DND-41 (cell line): ENCODE results near the gene OXSM.

Experiments
- ATAC-seq: fragments of 200-7000 bp; cut with Tn5 transposase; 3 replicates; pipeline ENCODE4 v1.9.1; 2021; ENCODE audit warnings: low read depth; ENCODE audit not compliant: insufficient read depth
- DNase-seq: peaks from one replicate; pipeline ENCODE4 v3.0.0-alpha.2; 2020
- H2AFZ ChIP-seq: 2 replicates; pipeline ENCODE4 v1.6.0; 2012; ENCODE audit warnings: low read depth, low read length
- H3K27ac ChIP-seq: 2 replicates; pipeline ENCODE4 v1.5.1; 2012; ENCODE audit warnings: low read length, inconsistent platforms
- H3K27me3 ChIP-seq: fragments of 200-600 bp; sonication (generic); 2 replicates; pipeline ENCODE4 v1.6.0; 2012; ENCODE audit warnings: low read length, mild to moderate bottlenecking, inconsistent platforms; ENCODE audit not compliant: insufficient read depth, poor library complexity
- H3K36me3 ChIP-seq: 2 replicates; pipeline ENCODE4 v1.5.1; 2012; ENCODE audit warnings: low read length, inconsistent platforms; ENCODE audit not compliant: insufficient read depth
- H3K4me1 ChIP-seq: 2 replicates; pipeline ENCODE4 v1.5.1; 2012; ENCODE audit warnings: mild to moderate bottlenecking, low read length; ENCODE audit not compliant: insufficient read depth
- H3K4me2 ChIP-seq: 2 replicates; pipeline ENCODE4 v1.6.0; 2012; ENCODE audit warnings: mild to moderate bottlenecking, moderate library complexity, low read length, inconsistent platforms; ENCODE audit not compliant: insufficient read depth
- H3K4me3 ChIP-seq, 2 experiments: fragments of 200-600 bp in 1 of 2; shearing (Covaris generic) in 1 of 2; 2 replicates each; pipeline ENCODE4 v1.5.1; 2012 to 2016; ENCODE audit warnings: inconsistent platforms in 2 of 2, low read length in 2 of 2, mild to moderate bottlenecking in 2 of 2, low read depth in 1 of 2, moderate library complexity in 1 of 2
- H3K79me2 ChIP-seq: 2 replicates; pipeline ENCODE4 v1.6.0; 2012; ENCODE audit warnings: low read length, inconsistent platforms; ENCODE audit not compliant: insufficient read depth
- H3K9ac ChIP-seq: 2 replicates; pipeline ENCODE4 v1.6.0; 2012; ENCODE audit warnings: low read depth, mild to moderate bottlenecking, inconsistent platforms, low read length, moderate library complexity
- H3K9me3 ChIP-seq: 2 replicates; pipeline ENCODE4 v1.5.1; 2012; ENCODE audit warnings: low read length, moderate library complexity, mild to moderate bottlenecking, inconsistent platforms; ENCODE audit not compliant: insufficient read depth, severe bottlenecking
- H4K20me1 ChIP-seq: 2 replicates; pipeline ENCODE4 v1.6.0; 2012; ENCODE audit warnings: low read length; ENCODE audit not compliant: insufficient read depth
- EZH2 ChIP-seq: IDR thresholded peaks from 3 replicates; pipeline ENCODE4 v1.6.1; 2012; ENCODE audit warnings: borderline replicate concordance, low read depth, mild to moderate bottlenecking, moderate library complexity, low read length, inconsistent platforms; ENCODE audit not compliant: severe bottlenecking
- TF ChIP-seq, protein P1 (sequence below): IDR thresholded peaks from 2 replicates; pipeline ENCODE4 v1.5.1; 2012; ENCODE audit warnings: borderline replicate concordance, low read length, moderate library complexity, mild to moderate bottlenecking; ENCODE audit not compliant: poor library complexity, severe bottlenecking; ENCODE audit errors: extremely low read depth

Gene OXSM

DNA sequence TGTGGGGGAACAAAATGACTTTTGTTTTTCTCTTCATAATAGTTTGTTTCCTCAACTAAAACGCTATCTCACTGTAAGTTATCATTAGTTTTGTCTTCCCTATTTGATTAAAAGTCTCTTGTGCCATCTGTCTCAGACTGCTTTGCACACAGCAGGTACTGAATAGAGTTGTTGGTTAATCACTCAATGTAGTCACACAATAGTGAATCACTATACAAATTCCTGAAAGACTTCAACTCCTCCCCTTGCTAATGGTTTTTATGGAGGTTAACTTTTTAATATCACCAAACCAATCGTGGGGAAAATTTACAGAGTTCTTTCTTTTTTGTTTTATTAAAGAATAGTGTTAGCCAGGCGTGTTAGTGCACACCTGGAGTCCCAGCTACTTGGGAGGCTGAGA, 4.1 kb upstream of the OXSM start:
- Histone ChIP-seq H3K4me2 (no peak overlapping the region), H3K27ac (no peak overlapping the region), H3K36me3 (peaks cover 5% of the 10 kb centered on the region; the same call in 1 of the 2 replicates), H3K79me2 (peaks cover 46% of the 10 kb centered on the region), H2AFZ (no peak overlapping the region), H3K4me1 (peaks cover 52% of the 10 kb centered on the region), H4K20me1 (peaks cover 8% of the 10 kb centered on the region), H3K4me3 (no peak overlapping the region), H3K27me3 (no peaks in the 10 kb centered on the region), H3K9ac (no peak overlapping the region), H3K9me3 (no peaks in the 10 kb centered on the region)
- ATAC-seq (no peak), DNase-seq (no peak)
- no peak for TF ChIP-seq EZH2
- TF ChIP-seq, protein P1, sequence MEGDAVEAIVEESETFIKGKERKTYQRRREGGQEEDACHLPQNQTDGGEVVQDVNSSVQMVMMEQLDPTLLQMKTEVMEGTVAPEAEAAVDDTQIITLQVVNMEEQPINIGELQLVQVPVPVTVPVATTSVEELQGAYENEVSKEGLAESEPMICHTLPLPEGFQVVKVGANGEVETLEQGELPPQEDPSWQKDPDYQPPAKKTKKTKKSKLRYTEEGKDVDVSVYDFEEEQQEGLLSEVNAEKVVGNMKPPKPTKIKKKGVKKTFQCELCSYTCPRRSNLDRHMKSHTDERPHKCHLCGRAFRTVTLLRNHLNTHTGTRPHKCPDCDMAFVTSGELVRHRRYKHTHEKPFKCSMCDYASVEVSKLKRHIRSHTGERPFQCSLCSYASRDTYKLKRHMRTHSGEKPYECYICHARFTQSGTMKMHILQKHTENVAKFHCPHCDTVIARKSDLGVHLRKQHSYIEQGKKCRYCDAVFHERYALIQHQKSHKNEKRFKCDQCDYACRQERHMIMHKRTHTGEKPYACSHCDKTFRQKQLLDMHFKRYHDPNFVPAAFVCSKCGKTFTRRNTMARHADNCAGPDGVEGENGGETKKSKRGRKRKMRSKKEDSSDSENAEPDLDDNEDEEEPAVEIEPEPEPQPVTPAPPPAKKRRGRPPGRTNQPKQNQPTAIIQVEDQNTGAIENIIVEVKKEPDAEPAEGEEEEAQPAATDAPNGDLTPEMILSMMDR = no peak

DNA sequence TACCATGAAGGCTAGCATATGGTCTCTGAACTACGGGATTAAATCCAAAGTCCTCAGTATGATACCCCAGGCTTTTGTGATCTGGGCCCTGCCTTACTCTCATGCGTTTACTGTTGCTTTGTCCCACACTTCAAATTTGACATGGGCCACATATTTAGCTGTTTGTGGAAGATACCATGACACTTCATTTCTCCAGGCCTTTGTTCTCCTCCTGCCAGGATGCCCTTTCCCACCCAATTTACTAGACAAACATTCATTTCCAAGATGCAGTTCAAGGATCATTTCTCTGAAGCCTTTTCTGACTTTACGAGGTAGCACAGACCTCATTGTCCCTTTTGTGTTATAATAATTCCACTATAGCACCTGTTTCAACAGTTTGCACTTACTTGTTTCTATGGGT, 2.2 kb upstream of the OXSM start:
- H3K4me3 ChIP-seq = no peak overlapping the region
- H3K4me1 ChIP-seq = peaks cover 55% of the 10 kb centered on the region
- ATAC-seq = no peak
- H3K36me3 ChIP-seq = peaks cover 10% of the 10 kb centered on the region; the same call in 1 of the 2 replicates
- peaks cover 42% of the 10 kb centered on the region for H3K79me2 ChIP-seq
- no peak overlapping the region for H3K27ac ChIP-seq
- DNase-seq = no peak
- no peaks in the 10 kb centered on the region for H3K27me3 ChIP-seq
- TF ChIP-seq EZH2 = no peak
- TF ChIP-seq, protein P1 = no peak
- H4K20me1 ChIP-seq = no peaks in the 10 kb centered on the region
- H3K9me3 ChIP-seq = no peaks in the 10 kb centered on the region
- peak overlapping the region; percentile 87; the same call in 1 of the 2 replicates for H3K4me2 ChIP-seq
- H3K9ac ChIP-seq = no peak overlapping the region
- H2AFZ ChIP-seq = no peak overlapping the region

DNA sequence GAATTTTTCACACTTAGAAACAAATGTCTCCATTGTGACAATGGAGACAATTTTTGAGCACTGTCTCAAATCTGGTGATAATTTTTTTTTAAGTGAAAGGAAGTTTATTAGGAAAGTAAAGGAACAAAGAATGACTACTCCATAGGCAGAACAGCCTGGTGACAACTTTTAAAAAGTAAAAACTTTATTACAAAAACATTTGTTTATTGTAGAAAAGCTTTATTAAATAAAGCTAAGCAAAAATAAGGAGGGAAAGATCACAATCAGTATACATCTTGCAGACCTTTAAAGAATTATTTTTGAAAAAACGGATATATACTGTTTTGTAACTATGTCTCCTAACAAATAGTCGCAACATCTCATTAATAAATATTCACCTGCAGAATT, 688 bp upstream of the OXSM start:
- no peak for DNase-seq
- Histone ChIP-seq H2AFZ (peak overlapping the region; percentile 90), H3K36me3 (peaks cover 16% of the 10 kb centered on the region), H3K27me3 (no peaks in the 10 kb centered on the region), H3K27ac (peak overlapping the region; percentile 92), H4K20me1 (no peaks in the 10 kb centered on the region), H3K9me3 (no peaks in the 10 kb centered on the region), H3K4me1 (peaks cover 50% of the 10 kb centered on the region), H3K9ac (peak overlapping the region; percentile 82), H3K4me3 (peak overlapping the region; percentile 72 to 89; a peak in 3 of 4 replicates), H3K79me2 (peaks cover 39% of the 10 kb centered on the region), H3K4me2 (peak overlapping the region; percentile 87)
- ATAC-seq = no peak
- TF ChIP-seq EZH2 = no peak
- TF ChIP-seq, protein P1 = no peak

DNA sequence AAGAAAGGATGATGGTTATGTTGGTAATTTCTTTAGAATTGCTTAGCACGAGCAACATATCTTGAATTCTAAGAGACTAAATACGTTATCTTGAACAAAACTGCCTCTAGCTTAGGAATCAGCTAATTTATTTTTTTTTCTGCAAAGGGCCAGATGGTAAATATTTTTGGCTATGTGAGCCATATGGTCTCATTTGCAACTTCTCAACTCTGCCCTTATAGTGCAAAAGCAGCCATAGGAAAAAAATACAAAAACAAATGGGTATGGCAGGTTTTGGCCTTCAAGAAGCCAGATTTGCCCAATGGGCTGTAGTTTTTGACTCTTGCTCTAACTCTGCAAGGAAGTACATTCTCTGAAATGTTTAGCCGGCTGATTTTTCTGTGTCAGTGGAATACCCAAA, 11.9 kb downstream of the OXSM start:
- Histone ChIP-seq H4K20me1 (no peaks in the 10 kb centered on the region), H3K36me3 (no peaks in the 10 kb centered on the region), H3K9me3 (no peaks in the 10 kb centered on the region), H3K27me3 (no peaks in the 10 kb centered on the region), H3K4me3 (no peak overlapping the region), H3K9ac (no peak overlapping the region), H3K27ac (no peak overlapping the region), H3K4me1 (no peaks in the 10 kb centered on the region), H2AFZ (no peak overlapping the region), H3K79me2 (no peaks in the 10 kb centered on the region), H3K4me2 (no peak overlapping the region)
- DNase-seq (no peak), ATAC-seq (no peak)
- TF ChIP-seq EZH2 = no peak
- TF ChIP-seq, protein P1 = no peak
